ENCODE data around the gene EXOC7.

Gene EXOC7

GRCh38 chr17:76138896-76139752 lies 35.5 kb upstream of the EXOC7 start:
- no peak for DNase-seq (ENCODE audit: low spot score)

GRCh38 chr17:76138234-76138895 lies 34.8 kb upstream of the EXOC7 start:
- DNase-seq (ENCODE audit: low spot score) = no peak

- DNase-seq (ENCODE audit: low spot score) = no peak
Observed at GRCh38 chr17:76137351-76138233, 34.0 kb upstream of the EXOC7 start.

DNA sequence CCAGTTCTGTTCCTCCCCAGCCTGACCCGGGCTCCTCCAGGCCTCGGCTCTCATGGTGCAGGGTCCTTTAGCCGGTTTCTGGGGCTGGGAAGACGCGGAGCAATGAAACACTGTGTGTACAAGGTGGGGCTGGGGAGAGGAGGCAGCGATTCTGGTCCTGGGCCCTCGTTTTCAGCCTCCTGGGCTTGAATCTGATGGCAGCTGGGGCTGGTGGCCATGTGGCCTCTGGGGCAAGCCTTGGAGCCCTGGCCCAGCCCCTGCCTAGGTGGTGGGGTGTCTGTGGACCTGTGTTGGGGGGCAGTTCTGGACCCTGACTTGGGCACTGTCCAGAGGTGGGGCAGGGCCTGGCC lies 33.4 kb upstream of the EXOC7 start:
- no peak for DNase-seq (ENCODE audit: low spot score)

- DNase-seq (ENCODE audit: low spot score) = no peak
Observed at GRCh38 chr17:76136276-76137000, 32.9 kb upstream of the EXOC7 start.

DNA sequence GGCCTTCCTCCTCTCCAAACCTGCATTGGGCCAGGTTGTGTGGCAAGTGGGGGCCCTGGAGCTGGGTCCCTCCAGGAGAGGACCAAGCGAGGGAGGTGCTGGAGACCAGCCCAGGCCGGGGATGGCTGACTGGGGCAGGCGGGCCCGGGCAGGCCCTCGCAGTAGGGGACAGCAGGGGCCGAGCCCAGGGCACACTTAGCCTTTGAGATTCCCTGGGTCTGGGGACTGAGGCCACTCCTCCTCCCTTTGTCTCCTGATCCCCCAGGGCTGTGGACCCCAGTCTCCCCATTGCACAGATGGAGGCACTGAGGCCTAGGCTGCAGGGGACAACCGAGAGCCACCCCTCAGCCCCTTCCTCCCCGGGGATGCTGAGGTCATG lies 32.2 kb upstream of the EXOC7 start:
- no peak for DNase-seq (ENCODE audit: low spot score)

- DNase-seq (ENCODE audit: low spot score) = no peak
Observed at GRCh38 chr17:76134911-76135809, 31.6 kb upstream of the EXOC7 start.

DNA sequence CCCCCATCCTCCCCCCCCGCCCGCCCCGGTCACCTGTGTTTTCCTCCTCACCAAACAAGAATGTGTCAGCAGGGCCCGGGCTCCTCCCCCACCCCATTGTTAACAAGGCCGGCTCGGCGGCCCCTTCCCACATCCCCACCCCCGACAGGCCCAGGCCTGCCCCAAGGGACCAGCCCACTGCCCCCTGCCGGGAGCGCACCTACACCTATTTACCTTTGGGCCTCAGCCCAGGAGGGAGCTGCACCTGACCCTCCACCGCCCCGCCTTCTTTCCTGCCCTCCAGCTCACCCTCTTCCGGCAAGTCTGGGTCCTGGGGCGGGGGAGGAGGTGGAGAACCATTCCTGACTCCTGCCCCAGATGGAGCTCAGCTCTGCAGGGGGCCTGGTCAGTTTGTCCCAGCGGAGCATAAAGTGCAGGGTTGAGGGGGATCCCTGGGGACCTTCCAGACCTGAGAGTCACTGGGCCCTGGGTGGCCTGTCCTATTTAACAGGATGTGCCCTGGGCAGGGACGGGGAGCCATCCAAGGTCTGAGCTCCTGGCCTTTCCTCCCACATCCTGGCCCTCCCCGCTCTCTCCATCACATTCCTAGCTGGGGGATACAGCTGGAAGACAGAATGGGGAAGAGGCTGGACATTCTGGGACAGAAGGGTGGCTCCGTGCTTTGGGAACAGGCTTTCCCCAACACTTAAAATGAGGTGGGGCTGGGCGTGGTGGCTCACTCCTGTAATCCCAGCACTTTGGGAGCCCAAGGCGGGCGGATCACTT lies 29.2 kb upstream of the EXOC7 start:
- DNase-seq (ENCODE audit: low spot score) = no peak

DNA sequence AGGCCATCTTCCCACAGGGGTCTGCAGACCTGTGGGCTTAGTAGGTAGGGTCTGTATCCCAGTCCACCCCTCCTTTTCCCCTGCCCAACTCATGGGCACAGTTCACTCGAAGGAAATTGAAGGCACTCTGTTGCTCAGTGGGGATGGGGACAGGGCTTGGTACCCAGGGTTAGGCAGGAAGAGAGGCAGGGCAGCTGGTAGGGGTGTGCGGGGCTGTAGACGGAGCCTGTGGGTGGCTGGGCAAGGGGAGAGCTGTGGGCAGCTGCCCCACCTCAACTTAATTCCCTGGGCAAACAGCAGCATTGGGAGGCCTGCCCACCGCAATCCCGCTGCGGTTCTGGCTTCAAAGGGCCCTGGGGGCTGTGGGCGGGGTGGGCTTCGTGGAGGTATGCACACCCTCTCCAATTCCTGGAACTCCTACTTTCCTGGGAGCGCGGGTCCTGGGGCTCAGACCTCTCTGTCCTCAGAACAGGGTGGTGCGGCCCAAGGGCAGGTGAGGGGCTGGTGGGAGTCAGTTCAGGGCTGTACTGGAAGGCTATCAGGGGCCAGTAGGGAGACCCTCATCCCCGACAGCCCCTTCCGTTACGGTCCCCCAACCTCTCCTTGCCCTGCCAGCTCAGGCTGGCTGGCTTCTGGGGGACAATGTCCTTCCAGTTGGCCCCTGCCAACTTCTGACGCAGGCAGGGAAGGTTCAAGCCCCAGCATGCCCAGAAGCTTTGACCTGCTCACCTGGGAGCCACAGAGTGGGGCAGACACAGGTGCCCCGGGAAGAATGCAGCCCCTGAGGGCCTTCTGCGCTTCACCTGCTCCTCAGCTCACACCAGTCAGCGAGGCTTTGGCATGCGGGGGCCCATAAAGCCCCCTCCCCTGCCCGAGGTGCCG lies 28.3 kb upstream of the EXOC7 start:
- DNase-seq (ENCODE audit: low spot score) = no peak

- no peak for DNase-seq (ENCODE audit: low spot score)
Observed at GRCh38 chr17:76131051-76131691, 27.6 kb upstream of the EXOC7 start.

DNA sequence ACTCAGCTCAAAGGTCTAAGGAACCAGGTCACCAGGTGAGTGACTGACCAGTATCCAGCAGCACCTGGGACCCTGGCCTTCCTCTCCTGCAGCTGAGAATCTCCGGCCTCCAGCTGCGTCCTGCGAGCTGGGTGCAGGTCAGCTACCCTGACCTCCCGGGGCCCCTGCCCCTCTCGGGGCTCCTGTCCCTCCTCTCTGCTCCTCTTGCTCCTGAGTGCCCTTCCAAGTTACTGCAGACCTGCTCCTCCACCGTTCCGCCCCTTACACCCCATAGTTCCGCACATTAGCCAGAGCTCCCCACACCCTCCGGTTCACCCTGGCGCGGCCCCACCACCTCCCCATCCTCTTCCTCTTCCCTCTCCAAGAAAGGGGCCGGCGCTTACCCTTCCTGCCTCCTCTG lies 26.9 kb upstream of the EXOC7 start:
- DNase-seq (ENCODE audit: low spot score) = no peak

- DNase-seq (ENCODE audit: low spot score) = no peak
Observed at GRCh38 chr17:76125922-76126321, 22.3 kb upstream of the EXOC7 start.

DNA sequence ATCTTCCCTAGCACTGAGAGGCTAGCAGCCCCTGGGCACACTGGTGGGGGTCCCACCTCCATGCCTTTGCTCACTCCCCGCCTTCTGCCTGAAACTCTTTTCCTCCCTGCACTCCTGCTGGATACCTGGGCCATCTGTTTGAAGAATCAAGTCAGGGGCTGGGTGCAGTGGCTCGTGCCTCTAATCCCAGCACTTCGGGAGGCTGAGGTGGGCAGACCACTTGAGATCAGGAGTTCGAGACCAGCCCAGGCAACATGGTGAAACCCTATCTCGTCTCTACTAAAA lies 21.7 kb upstream of the EXOC7 start:
- no peak for DNase-seq (ENCODE audit: low spot score)

- no peak for DNase-seq (ENCODE audit: low spot score)
Observed at GRCh38 chr17:76124582-76125390, 21.2 kb upstream of the EXOC7 start.

DNA sequence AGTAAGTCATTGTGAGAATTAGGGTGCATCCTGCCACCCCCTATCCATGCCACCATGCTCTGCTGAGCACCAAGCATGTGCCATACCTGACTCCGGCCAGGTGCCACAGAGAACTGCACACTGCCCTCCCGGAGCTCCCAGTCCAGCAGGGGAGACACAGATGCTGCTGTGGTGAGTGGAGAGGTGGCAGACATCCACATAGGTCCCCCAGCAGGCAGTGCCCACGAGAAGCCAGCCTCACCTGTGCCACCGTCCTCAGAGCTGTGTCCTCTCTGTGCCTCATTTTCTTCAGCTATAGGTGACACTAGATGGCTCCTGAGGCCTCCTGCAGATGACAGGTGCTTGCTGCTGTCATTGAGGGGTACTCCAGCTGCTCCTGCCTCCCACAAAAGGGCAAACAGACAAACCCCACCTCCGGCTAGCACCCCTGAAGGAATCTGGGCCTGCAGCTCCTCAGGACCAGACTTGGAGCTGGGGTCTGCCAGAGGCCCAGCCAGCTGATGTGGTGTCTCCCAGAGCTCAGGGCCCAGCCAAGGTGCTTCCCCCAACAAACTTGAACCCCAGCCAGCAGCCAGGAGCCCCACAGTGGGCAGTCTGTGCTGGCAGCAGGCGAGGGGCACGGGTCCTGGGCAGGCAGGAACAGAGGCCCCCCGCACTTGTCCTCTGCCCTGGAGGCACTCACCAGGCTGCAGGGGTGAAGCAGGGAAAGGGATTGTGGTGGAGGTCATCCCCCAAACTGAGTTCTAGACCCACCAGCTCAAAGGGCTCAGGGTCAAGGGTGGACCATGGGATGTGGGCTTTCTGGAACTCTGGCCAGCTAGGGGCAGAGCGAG lies 20.4 kb upstream of the EXOC7 start:
- no peak for DNase-seq (ENCODE audit: low spot score)

DNA sequence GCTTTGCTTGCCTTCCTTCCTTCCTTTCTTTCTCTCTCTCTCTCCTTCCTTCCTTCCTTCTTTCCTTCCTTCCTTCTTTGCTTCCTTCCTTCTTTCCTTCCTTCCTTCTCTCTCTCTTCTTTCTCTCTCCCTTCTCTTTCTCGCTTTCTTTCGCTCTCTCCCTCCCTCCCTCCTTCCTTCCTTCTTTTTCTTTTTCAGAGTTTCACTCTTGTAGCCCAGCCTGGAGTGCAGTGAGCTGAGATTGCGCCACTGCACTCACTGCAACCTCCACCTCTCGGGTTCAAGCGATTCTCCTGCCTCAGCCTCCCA lies 19.6 kb upstream of the EXOC7 start:
- DNase-seq (ENCODE audit: low spot score) = no peak

- no peak for DNase-seq (ENCODE audit: low spot score)
Observed at GRCh38 chr17:76122431-76123190, 19.0 kb upstream of the EXOC7 start.
